NCI-H1092 treated with DMSO at 0.1 percent for 48 hours (cell line): ENCODE measurements around the gene TNKS1BP1.
"Not testable (repeated sequence)": the region's sequence is repeated elsewhere in the genome, so short reads cannot be mapped to it uniquely, and the experiment has no call there.

ENCODE experiments used
- DNase-seq: peaks from one replicate; lab custom pipeline; 2025; lab: John Stamatoyannopoulos, UW

The TNKS1BP1 gene, protein sequence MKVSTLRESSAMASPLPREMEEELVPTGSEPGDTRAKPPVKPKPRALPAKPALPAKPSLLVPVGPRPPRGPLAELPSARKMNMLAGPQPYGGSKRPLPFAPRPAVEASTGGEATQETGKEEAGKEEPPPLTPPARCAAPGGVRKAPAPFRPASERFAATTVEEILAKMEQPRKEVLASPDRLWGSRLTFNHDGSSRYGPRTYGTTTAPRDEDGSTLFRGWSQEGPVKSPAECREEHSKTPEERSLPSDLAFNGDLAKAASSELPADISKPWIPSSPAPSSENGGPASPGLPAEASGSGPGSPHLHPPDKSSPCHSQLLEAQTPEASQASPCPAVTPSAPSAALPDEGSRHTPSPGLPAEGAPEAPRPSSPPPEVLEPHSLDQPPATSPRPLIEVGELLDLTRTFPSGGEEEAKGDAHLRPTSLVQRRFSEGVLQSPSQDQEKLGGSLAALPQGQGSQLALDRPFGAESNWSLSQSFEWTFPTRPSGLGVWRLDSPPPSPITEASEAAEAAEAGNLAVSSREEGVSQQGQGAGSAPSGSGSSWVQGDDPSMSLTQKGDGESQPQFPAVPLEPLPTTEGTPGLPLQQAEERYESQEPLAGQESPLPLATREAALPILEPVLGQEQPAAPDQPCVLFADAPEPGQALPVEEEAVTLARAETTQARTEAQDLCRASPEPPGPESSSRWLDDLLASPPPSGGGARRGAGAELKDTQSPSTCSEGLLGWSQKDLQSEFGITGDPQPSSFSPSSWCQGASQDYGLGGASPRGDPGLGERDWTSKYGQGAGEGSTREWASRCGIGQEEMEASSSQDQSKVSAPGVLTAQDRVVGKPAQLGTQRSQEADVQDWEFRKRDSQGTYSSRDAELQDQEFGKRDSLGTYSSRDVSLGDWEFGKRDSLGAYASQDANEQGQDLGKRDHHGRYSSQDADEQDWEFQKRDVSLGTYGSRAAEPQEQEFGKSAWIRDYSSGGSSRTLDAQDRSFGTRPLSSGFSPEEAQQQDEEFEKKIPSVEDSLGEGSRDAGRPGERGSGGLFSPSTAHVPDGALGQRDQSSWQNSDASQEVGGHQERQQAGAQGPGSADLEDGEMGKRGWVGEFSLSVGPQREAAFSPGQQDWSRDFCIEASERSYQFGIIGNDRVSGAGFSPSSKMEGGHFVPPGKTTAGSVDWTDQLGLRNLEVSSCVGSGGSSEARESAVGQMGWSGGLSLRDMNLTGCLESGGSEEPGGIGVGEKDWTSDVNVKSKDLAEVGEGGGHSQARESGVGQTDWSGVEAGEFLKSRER (N-terminal part only)

DNA sequence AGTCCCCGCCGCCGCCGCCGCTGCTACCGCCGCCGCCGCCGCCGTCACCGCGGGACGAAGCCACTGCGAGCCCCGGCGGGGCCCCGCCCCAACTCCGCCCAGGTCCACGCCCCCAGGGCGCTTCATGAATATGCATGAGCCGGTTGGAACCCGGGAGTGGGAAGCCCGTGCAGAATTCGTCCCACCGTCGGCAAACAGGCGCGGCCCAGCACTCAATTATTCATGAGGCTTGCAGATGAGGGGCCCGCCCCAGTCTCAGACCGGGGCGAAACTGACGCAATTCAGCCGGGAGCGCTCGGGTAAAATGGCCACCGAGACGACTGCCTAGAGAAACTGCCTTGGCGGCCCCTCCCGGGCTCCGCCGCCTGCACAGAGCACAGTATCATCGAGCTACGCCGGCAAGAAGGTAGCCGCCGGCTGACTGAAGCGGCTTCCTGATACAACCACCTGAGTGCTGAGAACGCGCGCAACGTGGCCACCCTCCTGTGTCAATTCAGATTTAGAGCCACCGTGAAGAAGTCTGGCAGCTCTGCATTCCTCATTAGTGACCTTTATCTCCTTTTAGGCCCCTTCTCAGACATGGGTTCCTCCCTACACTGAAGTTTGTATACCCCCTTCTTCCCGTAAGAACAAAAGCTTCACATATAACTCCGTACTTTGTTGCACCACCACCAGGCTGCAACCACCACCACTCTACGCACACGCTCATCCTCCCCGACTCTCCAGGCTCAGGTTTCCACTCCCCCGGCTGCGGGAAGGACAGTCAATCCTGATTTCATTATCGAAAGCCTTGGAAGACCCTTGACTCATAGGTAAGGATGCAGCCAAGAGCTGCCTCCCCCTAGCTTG, at the start of gene TNKS1BP1:
Gene TNKS1BP1, minus strand, starts transcription at position 67 of the 849 bp plus-strand sequence. CDS start 3,067 bp downstream, outside the sequence.
- DNase-seq = peak; percentile 94

DNA sequence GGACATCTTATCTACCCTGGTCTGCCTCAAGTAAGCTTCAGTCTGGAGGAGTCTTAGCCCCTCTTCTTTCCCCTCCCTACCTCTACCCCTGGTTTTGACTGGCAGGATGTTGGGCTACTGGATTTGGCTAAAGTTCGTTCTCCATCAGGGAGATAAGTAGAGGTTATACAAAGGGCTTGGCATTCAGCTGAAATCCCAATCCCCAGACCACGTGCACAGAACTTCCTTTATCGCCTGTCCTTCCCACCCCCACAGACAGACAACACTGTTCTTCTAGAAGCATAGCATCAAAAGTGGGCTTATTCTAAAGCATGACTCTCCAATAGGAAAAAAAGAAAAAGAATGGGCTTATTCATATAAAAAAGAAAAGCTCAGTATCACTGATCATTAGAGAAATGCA, 48.4 kb upstream of the TNKS1BP1 start:
- DNase-seq = no peak

DNA sequence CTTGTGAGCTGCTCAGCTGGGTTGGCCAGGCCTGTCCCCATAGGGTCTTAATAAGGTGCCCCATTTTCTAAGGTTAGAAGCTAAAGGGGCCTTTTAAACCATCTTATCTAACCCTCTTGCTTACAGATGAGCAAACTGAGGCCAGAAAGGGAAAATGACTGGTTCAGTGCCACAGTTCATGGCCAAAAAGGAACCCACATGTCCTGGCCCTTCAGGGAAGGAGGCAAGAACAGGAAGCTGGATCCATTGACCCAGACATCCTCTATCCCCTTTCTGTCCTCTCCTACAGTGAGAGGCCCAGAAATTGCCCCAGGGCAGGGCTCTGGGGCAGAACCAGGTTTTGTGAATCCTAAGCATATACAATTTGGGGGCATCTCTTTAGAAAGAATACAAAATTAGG, 46.2 kb upstream of the TNKS1BP1 start:
- DNase-seq = no peak

DNA sequence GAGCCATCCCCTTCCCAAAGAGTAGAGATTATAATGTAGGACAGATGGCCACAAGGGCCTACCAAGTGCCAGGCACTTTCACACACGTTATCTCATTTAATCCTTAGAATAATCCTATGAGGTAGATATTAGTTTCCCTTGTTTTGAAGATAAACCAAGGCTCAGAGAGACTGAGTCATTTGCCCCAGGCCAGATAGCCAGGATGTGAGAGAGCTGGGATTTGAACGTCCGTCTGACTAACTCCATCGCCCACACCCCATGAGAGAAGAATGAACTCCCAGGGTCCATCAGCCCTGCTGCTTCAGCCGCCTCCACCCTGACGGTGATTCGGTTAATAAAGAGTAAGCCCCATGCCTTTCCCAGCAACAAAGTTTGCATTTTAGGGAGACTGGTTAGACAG, 45.5 kb upstream of the TNKS1BP1 start:
- no peak for DNase-seq

DNA sequence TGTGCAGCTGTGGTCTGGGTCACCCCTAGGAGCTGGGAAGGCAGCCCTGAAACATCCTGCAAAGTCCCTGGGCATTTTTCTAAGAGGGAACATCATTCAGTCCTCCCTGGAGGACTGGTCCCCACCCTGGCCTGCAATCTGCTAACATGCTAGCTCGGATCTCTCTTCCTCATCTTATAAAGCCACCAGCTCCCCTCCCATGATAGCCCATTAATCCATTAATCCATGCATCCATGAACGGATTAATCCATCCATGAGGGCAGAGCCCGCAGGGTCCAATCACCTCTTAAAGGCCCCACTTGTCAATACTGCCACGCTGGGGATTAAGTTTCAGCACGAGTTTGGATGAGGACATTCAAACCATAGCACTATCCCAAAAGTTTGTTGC, 44.1 kb upstream of the TNKS1BP1 start:
- DNase-seq = no peak

DNA sequence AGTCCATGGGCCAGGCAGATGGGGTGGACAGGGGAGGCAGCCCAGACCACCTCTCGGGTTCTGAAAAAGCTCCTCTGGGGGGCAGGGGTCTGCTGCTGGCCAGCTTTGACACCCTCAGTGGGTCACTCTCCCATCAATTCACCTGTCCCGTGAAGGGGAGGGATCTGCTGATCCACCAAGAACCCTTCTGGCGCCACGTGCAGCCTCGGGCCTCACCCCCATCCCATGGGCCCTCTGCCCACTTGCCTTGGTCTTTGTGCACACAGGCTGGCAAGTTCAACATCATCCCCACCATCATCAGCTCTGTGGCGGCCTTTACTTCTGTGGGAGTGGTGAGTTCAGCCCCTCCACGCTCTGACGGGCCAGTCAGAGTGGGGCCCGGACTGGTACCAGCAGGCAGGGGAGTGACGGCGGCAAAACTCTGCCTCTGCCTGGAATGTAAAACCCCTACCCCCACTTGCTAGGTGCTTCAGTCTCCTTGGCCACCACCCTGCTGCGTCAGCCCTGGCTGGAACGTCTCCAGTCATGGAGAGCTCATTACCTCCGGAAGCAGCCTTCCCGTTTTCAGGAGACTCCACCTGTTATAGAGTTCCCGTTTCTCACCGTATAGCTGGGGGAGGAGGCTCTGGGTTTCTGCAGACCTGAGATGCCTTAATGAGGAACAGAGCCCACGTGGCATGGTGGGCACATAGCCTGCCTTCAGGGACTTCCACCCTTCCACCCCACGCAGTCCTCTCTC, 43.5 kb upstream of the TNKS1BP1 start:
- peak; percentile 54 for DNase-seq

DNA sequence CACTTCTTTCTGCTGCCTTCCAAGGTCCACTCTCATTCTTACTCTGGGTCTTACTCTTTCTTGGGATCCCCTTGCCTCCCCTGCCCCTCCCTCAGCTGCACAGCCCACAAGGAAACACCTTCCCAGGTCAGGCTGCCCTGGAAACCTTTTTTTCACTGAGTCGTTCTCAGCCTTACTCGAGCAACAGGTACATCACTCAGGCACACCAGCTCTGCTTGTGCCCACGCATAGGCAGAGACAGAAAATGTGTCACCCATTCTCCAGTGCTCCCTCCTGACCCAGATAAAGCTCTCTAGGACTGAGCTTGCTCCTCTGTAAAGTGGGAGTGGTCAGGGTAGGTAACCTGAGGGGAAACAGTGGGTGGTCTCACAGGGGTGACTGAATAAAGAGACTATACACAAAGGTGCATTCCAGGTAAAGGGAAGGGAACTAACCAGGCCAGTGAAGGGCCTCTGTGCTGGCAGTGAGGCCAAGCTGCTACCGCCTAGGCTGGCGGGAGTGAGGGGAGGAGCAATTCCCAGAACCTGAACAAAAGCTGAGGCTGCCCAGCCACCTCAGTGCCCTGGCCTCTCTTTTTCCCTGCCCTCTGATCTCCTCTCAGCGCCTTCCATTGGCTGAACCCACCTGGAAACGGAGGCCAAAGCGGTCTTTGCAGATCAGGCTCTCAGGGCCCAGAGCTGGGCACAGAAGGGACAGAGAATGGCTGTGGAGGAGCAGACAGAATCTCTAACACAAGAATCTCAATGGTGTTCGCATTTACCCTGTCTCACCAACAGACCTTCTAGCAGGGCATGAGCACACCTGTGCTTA, 40.3 kb upstream of the TNKS1BP1 start:
- no peak for DNase-seq

DNA sequence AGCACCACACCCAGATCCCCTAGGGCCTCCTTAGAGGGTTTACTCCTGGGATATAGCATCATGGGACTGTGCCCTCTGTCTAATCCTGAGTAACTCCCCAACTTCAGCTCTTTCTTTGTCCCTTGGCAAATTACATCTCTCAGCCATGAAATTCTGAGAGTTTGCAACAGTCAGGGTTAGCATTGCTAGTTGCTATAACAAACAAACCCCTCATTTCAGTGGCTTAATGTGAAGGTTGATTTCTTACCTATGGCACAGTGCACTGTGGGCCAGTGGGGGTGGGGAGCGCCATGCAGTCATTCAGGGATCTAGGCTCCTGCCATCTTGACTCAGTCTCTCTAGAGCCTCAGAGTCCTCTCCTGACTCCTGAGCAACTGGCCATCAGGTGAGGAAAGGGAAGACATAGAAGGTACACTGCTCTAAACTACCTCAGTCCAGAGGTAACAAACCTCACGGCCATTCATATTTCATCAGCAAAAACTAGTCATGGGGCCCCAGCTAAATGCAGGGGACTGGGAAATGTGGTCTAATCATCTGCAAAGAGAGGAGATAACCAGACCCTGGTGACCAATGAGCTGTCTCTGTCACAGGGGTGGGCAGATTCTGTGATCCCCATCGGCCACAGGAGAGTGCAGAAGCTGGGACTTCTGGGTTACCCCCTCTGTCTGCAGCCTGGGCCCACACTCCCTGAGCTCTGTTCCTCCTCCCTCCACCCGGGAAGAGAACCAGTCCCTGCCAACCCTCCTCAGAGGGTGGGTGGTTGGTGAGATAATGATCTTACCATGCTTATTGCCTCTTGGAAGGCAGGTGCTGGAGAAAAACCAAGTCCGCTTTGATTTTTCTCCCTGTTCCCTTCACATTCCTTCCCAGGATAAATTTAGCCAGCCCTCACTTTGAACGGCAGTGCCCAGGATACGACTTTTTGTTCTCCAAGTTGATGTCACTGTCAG, 38.7 kb upstream of the TNKS1BP1 start:
- no peak for DNase-seq

DNA sequence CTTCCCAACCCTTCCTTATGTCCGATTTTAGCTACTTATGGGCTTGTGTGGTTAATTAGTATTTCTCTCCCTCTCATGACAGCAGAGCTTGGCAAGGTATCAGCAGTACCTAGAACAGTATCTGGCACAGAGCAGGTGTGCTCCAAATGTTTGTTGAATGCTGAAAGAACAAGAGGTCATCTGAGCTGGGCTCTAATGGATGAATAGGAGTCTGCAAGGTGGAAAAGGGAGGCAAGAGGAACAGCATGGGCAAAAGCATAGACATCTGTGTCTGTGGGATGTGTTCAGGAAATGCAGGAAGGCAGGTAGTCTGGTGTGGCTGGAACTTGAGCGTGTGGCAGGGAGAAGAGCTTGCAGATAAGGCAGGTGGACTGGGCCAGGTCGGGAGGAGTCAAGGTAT, 37.2 kb upstream of the TNKS1BP1 start:
- no peak for DNase-seq

DNA sequence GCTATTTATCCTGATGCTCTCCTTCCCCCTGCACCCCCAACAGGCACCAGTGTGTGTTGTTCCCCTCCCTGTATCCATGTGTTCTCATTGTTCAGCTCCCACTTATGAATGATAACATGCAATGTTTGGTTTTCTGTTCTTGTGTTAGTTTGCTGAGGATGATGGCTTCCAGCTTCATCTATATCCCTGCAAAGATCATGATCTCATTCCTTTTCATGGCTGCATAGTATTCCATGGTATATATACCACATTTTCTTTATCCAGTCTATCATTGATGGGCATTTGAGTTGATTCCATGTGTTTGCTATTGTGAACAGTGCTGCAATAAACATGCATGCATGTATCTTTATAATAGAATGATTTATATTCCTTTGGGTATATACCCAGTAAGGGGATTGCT, 36.7 kb upstream of the TNKS1BP1 start:
- not testable (repeated sequence) for DNase-seq

DNA sequence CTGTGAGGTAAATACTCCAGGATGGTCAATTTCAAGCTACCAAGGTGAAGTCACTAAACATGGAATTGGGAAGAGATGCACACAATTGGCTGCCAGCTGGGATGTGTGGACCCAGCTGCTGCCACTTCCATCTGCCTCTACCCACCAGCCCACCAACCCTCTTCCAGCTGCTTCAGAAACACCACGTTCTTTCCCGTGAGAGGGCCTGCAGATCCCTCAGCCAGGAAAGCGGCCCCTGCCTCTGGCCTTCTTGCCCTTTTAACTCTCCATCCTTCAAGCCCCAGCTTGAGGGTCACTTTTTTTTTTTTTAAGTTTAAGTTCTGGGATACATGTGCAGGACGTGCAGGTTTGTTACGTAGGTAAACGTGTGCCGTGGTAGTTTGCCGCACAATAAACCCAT, 36.2 kb upstream of the TNKS1BP1 start:
- DNase-seq = peak; percentile 32

DNA sequence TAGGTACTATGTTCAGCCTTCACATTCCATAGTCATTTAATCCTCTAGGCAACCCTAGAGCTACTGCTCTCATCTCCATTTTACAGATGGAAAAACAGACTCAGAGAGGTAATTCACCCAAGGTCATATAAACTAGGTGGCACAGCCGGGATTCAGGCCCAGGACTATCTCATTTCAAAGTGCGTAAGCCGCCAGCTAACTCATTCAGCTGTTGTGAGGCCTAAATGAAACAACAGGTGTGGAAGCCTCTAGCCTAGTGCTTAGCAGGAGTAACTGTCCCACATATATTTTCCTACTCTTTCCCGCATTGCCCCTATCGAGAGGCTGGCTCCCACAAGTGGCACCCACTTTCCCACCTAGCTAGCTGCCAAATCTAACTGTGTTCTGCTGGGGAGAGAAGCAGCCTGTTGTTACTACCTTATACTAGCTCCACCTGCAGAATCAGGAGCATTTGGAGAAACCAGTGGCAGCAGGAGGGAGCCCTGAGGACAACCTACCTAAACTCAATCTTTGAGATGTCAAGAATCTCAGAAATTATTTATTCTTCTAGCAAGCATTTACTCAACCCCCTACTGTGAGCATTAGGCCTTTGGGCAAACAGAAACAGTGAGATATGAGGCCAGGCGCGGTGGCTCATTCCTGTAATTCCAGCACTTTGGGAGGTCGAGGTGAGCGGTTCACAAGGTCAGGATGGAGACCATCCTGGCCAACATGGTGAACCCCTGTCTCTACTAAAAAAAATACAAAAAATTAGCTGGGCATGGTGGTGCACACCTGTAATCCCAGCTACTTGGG, 35.3 kb upstream of the TNKS1BP1 start:
- DNase-seq = no peak

DNA sequence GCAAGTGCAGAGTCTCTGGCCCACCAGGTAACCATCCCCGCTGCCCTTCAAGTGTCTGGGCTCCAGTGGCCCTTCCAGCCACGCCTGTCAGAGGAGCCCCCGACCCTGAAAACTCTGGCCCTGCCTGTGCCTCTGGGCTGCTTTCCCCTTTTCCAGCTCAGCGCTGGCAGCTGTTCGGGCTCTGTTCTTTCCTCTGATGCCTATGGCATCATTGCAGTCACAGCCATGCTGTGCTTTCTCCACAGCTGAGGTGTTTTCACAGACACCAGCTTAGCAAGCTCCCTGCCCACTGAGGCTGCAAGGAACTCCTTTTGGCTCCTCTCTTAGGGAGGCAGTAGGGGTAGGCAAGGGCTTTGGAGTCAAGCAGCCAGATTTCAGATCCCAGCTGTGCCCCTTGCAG, 34.6 kb upstream of the TNKS1BP1 start:
- no peak for DNase-seq

DNA sequence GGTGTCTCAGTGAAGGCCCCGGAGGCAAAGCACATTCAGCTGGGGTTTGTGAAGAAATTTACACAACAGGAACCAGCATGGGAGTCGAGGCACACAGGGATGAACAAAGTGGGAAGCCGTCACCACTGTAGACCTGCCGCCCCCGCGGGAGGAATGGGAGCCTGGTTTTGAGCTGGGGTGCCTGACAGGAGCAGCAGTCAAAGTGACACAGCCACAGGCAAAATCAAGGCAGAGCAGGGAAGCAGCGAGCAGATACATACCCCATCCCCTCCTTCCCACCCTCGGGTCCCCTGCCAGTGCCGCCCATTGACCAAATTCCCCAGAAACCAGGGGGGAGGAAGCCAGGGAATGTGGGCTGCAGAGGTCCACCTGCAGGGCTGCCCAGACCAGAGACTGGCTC, 34.2 kb upstream of the TNKS1BP1 start:
- DNase-seq = no peak

DNA sequence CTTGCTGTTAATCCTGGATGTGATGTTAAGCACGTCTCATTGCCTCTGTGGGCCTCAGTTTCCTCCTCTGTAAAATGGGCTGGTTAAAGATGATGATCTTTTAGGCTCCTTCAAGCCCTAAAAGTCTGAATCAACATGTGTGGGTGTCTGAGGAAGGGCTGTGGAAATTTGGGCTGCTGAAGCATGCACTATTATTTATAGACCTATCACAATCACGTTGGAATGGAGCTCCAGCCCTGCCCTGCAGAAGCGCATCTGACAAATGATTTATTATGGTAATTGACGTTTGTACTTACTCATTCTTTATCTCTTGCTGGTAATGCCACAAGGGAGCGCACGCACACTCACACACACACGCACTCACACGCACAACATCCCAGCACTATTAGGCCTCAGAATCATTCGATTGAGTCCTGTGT, 33.8 kb upstream of the TNKS1BP1 start:
- no peak for DNase-seq

DNA sequence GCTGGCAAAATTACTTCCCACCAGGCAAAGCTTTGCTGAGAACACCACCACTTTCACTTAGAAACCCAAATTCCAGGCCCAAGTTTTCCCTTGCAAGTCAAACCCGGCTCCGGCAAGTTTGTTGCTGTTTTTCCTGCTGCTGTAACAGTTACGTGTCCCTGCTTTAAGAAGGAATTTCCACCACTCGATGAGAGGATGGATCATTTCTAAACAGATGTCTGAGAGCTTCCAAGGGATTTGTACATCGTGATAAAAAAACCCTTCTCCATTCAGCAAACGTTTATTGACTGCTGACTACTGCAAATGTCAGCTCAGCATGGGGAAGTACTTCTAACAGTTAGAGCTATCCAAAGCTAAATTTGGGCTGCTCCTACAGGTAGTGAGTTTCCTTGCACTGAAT, 33.1 kb upstream of the TNKS1BP1 start:
- no peak for DNase-seq

DNA sequence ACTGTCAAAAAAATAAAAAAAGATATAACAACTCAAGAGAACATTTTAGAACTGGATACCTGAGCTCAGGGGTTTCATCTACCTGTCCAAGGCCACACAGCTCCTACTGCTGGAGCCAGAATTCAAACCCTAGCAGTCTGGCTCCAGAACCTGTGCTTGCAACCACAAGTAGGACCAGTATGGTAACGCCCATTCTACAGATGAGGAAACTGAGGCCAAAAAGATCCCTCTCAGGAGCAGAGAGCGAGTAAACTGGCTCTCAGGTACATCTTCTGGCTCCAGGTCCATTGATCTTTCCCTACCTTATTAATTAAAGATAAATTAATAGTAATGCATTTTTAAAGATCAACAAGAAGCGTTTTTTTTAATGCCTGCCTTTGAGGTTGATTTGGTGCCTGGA, 32.6 kb upstream of the TNKS1BP1 start:
- DNase-seq = no peak

DNA sequence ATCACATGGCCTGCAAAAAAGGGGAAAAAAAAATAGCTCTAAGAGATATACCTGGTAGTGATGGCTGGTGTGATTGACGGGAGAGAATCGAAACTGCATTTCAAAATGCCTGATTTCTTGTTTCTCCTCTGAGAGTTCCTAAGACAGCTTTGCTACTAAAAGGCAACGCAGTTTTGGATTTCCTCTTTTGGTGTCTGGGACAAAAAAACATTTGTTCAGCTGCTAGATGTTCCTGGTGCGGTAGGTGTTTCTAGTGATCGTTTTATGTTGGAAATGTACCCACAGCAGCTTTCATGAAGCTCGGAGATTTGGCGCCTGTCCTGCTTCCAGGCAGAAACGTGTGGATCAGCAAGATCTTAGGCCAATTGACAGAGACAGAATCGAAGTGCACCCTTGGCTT, 31.5 kb upstream of the TNKS1BP1 start:
- peak; percentile 11 for DNase-seq
